Testis (tissue), 3 donors: Measurements from ENCODE around the gene ZNF219. TPM values are rescaled to one million over a fixed set of nuclear protein-coding genes. Genes with fewer than 3 reads are reported as not detected.

Experiments
- DNase-seq: peaks from one replicate; pipeline ENCODE4 v3.0.0-alpha.2; 2019
- H3K27ac ChIP-seq, 2 donors: fragments of 200-600 bp; sonication (generic); one replicate each; pipeline ENCODE4 v1.5.1; 2019
- H3K27me3 ChIP-seq: fragments of 200-600 bp; sonication (generic); one replicate; pipeline ENCODE4 v1.5.1; 2019
- H3K36me3 ChIP-seq: fragments of 200-600 bp; sonication (generic); one replicate; pipeline ENCODE4 v1.5.1; 2017; ENCODE audit warnings: low read depth; ENCODE audit errors: missing control alignments
- H3K4me1 ChIP-seq: fragments of 200-600 bp; sonication (generic); one replicate; pipeline ENCODE4 v1.5.1; 2019
- H3K4me3 ChIP-seq, 2 donors: fragments of 200-600 bp; sonication (generic); one replicate each; pipeline ENCODE4 v1.5.1; 2017 to 2019
- H3K9me3 ChIP-seq: fragments of 200-600 bp; sonication (generic); one replicate; pipeline ENCODE4 v1.5.1; 2017
- CTCF ChIP-seq, 3 experiments: fragments of 450-650 bp in 2 of 3; fragments of 200-600 bp in 1 of 3; sonication (generic) in 1 of 3; IDR thresholded peaks; one replicate each; pipeline ENCODE4 v1.5.1; 2016 to 2019; ENCODE audit warnings: antibody characterized with exemption in 3 of 3, mild to moderate bottlenecking in 2 of 3, moderate library complexity in 1 of 3
- POLR2A ChIP-seq: fragments of 450-650 bp; IDR thresholded peaks from one replicate; pipeline ENCODE4 v1.6.1; 2017; ENCODE audit warnings: antibody characterized with exemption, mild to moderate bottlenecking, moderate library complexity
- WGBS, 2 donors: methylation state at CpG; one replicate each; pipeline ENCODE4 v1.1.5; 2018; 5-methylcytosine and 5-hydroxymethylcytosine counted together
- intact Hi-C: fragments of 100-400 bp; cut with DNase I; formaldehyde crosslinking; loops from one replicate; pipeline ENCODE4 v1.15.1; 2023; ENCODE audit warnings: low total_unique reads
- polyA plus RNA-seq: library from polyadenylated mRNA; stranded (reverse); fragments of 350-450 nt; fragmentation: Illumina TruSeq; extraction: RNeasy Lipid Tissue Mini Kit (QIAGEN cat#74804); gene quantifications from one replicate; pipeline ENCODE4 v1.2.3, GENCODE V29; 2014; ENCODE audit warnings: low read depth, low replicate concordance; ENCODE audit not compliant: insufficient read depth
- total RNA-seq, 2 donors: library from RNA; depleted of rRNA; stranded (reverse); fragments of >200 nt; gene quantifications; one replicate each; pipeline ENCODE4 v1.2.3, GENCODE V29; 2016

The ZNF219 gene
- total and polyA plus RNA-seq, 3 donors from 2014 or later, result 17.7 to 64.8 (median 42.8) TPM

GRCh38 chr14:21069388-21070082 lies 28.9 kb downstream of the ZNF219 start:
- H3K27ac ChIP-seq, result peak overlapping the region; percentile 80 to 89
- H3K4me1 ChIP-seq, result peaks cover 26% of the 10 kb centered on the region
- TF ChIP-seq POLR2A (no peak), CTCF (IDR thresholded peaks at IDR 0.05) (no peak)
- peak; percentile 65 for DNase-seq
- no peaks in the 10 kb centered on the region for H3K36me3 ChIP-seq
- intact Hi-C loops, result loop anchor here (2.0 kb wide), 1 partner anchor 35 kb away; no protein-coding TSS in a partner anchor
- H3K9me3 ChIP-seq, result no peaks in the 10 kb centered on the region
- no peaks in the 10 kb centered on the region for H3K27me3 ChIP-seq
- WGBS, 2 donors, result 0 to 1% methylated on average over 32 to 40 of the region's 40 CpGs
- peak overlapping the region; percentile 68 to 75 for H3K4me3 ChIP-seq

GRCh38 chr14:21068521-21069387 lies 29.7 kb downstream of the ZNF219 start:
- H3K27ac ChIP-seq, result peak overlapping the region; percentile 80 to 89
- no peaks in the 10 kb centered on the region for H3K9me3 ChIP-seq
- H3K27me3 ChIP-seq, result no peaks in the 10 kb centered on the region
- DNase-seq, result peak; percentile 68
- no peaks in the 10 kb centered on the region for H3K36me3 ChIP-seq
- 1 to 4% methylated on average over 37 to 45 of the region's 45 CpGs for WGBS, 2 donors
- intact Hi-C loops, result loop anchor here (2.0 kb wide), 1 partner anchor 36 kb away; no protein-coding TSS in a partner anchor
- peak; percentile 43 to 59 (median 56) for TF ChIP-seq CTCF (IDR thresholded peaks at IDR 0.05)
- TF ChIP-seq POLR2A, result no peak
- peak overlapping the region; percentile 68 to 75 for H3K4me3 ChIP-seq
- H3K4me1 ChIP-seq, result peaks cover 26% of the 10 kb centered on the region

DNA sequence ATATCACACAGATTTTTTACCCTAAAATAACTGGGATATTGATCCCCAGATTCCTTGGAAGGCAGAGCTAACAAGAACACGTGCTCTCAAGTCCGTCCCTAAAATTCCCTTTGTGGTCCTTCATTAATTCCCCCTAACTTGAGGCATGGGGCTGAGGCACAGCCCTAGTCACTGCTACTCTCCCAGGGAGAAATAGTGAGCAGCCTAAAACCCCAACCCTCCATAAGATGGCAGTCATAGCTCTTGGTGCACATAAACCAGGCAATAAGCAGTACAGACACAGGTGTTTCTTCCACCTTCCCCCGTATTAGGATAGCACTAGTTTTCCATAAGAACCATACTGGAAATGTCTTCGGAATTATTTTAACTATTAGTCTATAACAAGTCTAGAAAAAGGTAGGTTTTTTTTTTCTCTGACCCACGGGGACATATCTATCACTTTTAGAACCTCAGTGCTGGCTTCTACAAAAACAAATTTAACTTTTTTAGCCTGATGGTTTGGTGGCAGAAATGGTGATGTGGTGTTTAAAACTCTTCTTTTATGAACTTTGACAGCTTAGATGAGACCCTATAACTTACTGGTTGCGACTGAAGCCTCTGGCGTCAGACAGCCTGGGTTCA lies 31.5 kb downstream of the ZNF219 start:
- H3K4me3 ChIP-seq, result no peak overlapping the region
- WGBS, 2 donors, result 85 to 90% methylated on average over 7 of the region's 7 CpGs
- no peaks in the 10 kb centered on the region for H3K9me3 ChIP-seq
- H3K4me1 ChIP-seq, result peaks cover 23% of the 10 kb centered on the region
- H3K27ac ChIP-seq, result no peak overlapping the region
- no peak for DNase-seq
- H3K27me3 ChIP-seq, result no peaks in the 10 kb centered on the region
- no peaks in the 10 kb centered on the region for H3K36me3 ChIP-seq
- TF ChIP-seq POLR2A, result no peak
- no peak for TF ChIP-seq CTCF (IDR thresholded peaks at IDR 0.05)
- intact Hi-C loops, result no loop called here

DNA sequence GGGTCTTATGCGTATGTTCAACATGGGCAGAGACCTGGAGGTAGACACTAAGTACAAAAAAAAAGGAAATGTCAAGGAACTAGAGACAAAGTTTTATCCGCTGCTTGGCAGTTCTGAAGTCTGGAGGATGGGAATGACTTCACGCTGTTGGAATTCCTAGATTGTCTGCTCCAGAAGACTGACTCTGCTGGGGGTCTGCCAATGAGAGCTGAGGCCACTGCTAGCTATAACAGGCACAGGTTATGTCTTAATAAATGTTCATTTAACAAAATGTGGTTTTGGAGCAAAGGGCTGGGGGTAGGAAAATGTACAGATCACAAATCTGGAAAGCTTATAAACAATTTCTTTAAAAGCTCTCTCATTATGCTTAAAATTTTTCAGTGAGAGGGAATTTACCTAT lies 35.0 kb downstream of the ZNF219 start:
- peak; percentile 73 for DNase-seq
- intact Hi-C loops, result no loop called here
- 70% methylated on average over 3 of the region's 3 CpGs for WGBS, 2 donors
- H3K36me3 ChIP-seq, result no peaks in the 10 kb centered on the region
- no peak for TF ChIP-seq CTCF (IDR thresholded peaks at IDR 0.05)
- no peak overlapping the region for H3K4me3 ChIP-seq
- H3K9me3 ChIP-seq, result no peaks in the 10 kb centered on the region
- H3K4me1 ChIP-seq, result peaks cover 6% of the 10 kb centered on the region
- H3K27me3 ChIP-seq, result no peaks in the 10 kb centered on the region
- H3K27ac ChIP-seq, result no peak overlapping the region
